ENCODE results near the gene RANBP10. TPM values are rescaled to one million over a fixed set of nuclear protein-coding genes. Genes with fewer than 3 reads are reported as not detected.
A peak's percentile ranks its signal among the peaks of the same experiment; 100 is the strongest.

The RANBP10 gene
- total and polyA plus RNA-seq, 2 of the 13 experiments (the other 11 are each of a cell fraction or from before 2014, with no cell fraction given), result 9.2 to 22.7 TPM

GRCh38 chr16:67804853-67805542 is 1.4 kb downstream of the RANBP10 start (continued):
- TF ChIP-seq SAP130 (CRISPR knock-in tag; IDR thresholded peaks at IDR 0.05; ENCODE audit: low read depth) (peak; percentile 98), ZIK1 (CRISPR knock-in tag; IDR thresholded peaks at IDR 0.05; ENCODE audit: borderline replicate concordance, low read depth) (no peak), GRHL1 (CRISPR knock-in tag; conservative IDR thresholded peaks at IDR 0.05) (no peak), DMTF1 (CRISPR knock-in tag; IDR thresholded peaks at IDR 0.05) (no peak), ZBTB39 (CRISPR knock-in tag; IDR thresholded peaks at IDR 0.05) (no peak), ZNF615 (CRISPR knock-in tag; IDR thresholded peaks at IDR 0.05; ENCODE audit: borderline replicate concordance) (no peak), ZNF101 (CRISPR knock-in tag; IDR thresholded peaks at IDR 0.05; ENCODE audit: borderline replicate concordance, low read depth) (no peak), GPBP1L1 (CRISPR knock-in tag; IDR thresholded peaks at IDR 0.05) (no peak), ZNF280D (CRISPR knock-in tag; IDR thresholded peaks at IDR 0.05) (no peak)

All from HepG2 (cell line).